HG02571 (cell line): ENCODE results near the gene SMPD3.

ENCODE experiments used
- ATAC-seq: cut with Tn5 transposase; IDR thresholded peaks from one replicate; pipeline ENCODE4 v1.9.1; 2021; ENCODE audit warnings: mild to moderate bottlenecking, moderate library complexity; ENCODE audit not compliant: unreplicated experiment

The SMPD3 gene

DNA sequence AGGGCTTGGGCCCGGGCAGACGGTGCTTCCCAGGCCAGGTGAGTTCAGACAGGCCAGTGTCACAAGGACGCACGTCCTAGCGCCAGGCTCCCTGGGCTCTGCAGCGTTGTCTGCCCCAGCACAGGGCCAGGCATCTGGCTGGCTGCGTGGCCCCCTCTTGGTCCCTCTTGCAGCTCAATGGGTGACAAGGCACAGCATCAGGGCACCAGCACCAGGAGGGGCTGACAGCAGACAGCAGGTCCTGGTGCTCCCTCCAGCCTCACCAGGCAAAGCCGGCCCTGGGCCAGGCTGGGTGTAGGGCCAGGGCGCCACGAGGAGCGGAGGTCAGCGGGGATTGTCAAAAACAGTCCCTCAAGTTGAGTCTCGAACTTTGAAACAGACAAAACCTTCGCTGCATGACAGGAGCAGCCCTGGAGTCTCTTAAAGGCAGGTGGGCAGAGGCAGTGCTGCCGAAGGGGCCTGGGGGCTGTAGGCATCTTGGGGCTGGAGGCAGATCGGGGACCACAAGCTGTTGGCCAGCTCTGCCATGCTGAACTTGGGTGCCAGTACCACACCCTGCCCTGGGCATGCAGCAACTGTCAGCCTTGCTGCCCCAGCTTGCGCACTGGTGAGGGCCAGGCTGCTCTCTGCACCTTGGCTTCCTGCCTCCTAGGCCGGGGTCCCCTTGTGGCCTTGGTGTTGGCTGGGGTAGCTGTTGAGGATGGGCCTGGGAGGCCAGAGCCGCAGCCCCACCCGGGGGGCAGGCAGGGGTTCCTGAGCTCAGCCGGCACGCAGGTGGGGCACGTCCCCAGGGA lies 88.7 kb downstream of the SMPD3 start:
- ATAC-seq, result no peak

- no peak for ATAC-seq
Measured at GRCh38 chr16:68358951-68359350, 89.4 kb downstream of the SMPD3 start.

GRCh38 chr16:68357923-68358322 lies 90.4 kb downstream of the SMPD3 start:
- ATAC-seq, result no peak

GRCh38 chr16:68357521-68357922 lies 90.8 kb downstream of the SMPD3 start:
- no peak for ATAC-seq

GRCh38 chr16:68356919-68357286 lies 91.4 kb downstream of the SMPD3 start:
- no peak for ATAC-seq

GRCh38 chr16:68356249-68356918 lies 91.9 kb downstream of the SMPD3 start:
- ATAC-seq, result peak; percentile 68

- ATAC-seq, result no peak
Measured at GRCh38 chr16:68355447-68356248, 92.7 kb downstream of the SMPD3 start.

GRCh38 chr16:68354816-68355215 lies 93.5 kb downstream of the SMPD3 start:
- no peak for ATAC-seq

DNA sequence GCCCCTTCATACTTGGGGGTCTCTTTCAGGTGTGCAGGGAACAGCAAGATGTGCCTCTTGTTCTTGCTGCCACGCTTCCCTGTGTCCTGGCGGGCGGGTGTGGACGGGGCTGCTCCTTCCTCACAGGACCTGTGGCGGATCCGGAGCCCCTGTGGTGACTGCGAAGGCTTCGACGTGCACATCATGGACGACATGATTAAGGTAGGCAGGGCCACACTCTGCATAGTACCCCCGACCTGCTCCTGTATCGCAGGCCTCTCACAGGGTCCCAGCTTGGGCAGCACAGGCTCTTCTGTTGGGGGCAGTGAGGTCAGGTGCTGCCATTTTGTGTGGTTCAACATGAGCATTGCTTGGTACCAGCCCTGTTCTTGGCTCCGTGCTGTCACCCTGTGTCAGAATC lies 94.9 kb downstream of the SMPD3 start:
- no peak for ATAC-seq

DNA sequence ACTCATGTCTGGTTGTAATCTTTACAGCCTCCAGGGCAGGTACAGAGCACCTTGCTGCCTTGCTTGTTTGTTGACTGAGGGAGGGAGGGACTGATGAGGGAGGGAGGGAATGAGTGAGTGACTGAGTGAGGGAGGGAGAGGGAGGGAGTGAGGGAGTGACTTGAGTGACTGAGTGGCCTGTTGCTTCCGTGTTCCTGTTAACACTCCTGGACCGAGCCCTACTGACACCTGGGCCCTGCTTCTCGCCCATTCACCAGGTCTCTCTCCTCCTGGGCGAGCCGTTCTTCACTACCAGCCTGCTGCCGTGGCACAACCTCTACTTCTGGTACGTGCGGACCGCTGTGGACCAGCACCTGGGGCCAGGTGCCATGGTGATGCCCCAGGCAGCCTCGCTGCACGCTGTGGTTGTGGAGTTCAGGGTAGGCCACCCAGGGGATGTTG lies 96.3 kb downstream of the SMPD3 start:
- no peak for ATAC-seq

DNA sequence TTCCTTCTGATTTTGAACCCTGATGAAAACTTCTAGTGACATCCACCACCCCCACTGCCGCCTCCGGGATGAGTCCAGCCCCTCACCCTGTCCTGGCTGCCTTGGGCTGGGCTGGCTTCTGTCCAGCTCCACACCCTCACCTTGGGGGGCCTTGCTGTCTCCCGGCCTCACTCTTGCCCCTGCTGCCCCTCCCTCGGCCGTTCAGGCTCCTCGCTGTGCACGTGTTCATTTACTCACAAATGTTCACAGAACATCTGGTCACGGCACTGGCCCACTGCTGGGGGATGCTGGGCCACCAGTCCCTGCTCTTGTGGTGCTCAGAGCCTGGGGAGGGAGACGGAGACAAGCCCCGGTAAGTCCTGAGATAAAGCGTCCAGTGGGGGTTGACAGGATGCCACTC lies 96.8 kb downstream of the SMPD3 start:
- no peak for ATAC-seq

- ATAC-seq, result no peak
Measured at GRCh38 chr16:68350813-68351350, 97.4 kb downstream of the SMPD3 start.

GRCh38 chr16:68349838-68350410 lies 98.4 kb downstream of the SMPD3 start:
- no peak for ATAC-seq

DNA sequence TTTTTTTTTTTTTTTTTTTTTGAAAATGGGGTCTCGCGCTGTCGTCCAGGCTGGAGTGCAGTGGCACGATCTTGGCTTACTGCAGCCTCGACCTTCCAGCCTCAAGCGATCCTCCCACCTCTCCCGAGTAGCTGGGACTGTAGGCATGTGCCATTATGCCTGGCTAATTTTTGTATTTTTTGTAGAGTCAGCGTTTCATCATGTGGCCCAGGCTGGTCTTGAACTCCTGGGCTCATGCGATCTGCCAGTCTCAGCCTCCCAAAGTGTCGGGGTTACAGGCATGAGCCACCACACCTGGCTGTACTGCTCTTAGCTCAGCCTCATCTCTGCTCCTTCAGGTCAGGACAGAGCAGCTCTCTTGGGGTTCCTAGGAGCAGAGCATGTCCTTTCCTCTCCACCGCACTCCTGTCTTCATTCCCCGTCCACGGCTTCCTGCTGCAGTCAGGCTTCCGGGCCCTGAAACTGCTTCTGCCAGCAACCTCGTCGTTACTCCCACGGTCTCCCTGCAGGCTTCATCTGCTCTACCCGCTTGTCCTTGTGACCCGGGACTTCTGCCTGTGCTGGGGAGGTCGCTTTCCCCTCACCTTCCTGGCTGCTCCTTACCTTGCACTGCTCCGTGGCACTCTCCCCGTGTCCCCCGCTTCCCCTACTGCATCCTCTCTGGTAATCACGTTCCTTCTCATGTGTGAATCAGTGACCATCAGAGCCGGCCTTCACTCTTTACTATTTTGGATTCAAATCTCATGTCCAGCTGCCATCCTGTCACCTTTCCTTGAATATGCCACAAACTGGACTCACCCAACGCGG lies 99.5 kb downstream of the SMPD3 start:
- ATAC-seq, result no peak

DNA sequence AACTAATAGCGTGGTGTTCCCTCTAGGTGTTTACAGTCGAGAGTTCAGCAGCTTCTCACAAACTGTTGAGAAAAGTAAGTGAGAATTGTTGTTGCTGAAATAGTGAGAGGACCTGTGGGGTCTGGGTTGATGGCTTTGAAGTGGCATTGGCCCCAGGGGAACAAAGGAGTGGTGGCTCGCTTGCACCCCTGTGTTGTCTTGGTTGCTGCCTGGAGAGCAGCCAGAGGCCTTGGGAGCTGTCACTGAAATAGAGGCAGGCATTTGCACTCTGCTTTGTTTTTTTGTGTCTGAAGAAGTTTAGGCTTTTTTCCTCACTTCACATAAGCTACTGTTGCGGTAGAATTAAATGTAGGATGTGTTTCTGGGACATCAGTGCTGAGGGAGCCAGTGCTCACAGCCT lies 100.7 kb downstream of the SMPD3 start:
- no peak for ATAC-seq

DNA sequence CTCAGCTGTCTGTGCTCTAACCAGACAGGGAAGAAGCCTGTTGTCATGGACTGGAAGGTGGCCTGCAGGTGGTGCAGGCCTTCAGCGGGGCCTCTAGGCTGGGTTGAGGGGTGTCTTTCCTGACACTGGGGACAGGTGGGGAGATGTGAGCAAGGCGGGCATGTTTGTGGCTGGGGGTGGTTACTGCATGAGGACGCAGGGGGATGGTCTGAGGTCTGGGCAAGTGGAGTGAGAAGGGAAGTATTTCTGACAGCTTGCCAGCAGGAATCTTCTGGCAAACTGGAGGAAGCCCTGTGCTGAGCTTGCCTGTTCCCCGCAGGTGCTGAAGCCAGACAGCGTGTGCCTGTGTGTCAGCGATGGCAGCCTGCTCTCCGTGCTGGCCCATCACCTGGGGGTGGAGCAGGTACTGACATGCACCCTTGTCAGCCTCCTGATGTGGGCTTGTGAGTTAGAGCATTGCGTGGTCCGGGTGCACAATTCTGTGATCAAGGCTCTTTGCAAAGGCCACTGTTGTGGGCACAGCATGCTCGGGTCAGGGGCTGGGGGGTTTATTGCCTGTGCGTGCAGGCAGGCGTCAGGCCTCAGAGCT lies 101.3 kb downstream of the SMPD3 start:
- no peak for ATAC-seq

DNA sequence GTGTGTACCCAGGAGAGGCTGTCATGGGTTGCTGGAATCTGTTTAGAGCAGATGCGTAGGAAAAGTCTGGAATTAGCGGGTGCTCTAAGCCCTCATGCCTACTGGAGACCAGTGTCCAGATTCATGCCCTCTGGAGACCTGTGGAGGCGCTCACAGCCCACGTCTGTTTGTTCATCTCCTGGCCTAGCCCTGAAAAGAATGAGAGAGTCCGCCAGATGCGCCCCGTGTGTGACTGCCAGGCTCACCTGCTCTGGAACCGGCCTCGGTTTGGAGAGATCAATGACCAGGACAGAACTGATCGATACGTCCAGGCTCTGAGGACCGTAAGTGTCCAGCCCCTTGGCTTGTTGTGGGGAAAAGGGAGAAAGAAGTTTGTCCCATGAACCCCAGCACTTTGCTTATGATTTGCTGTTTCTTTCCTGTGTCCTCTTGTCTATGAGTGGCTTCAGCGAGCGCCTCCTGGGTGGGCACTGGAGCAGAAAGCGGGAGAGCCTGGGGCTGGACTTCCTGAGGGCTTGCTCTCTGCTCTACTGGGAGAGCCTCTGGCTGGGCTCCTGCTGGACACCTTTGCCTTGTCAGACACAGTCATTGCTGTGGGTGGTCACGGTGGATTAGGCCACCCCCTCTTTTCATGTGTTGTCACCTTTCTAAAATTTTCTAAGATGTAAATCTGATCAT lies 102.2 kb downstream of the SMPD3 start:
- ATAC-seq, result no peak

DNA sequence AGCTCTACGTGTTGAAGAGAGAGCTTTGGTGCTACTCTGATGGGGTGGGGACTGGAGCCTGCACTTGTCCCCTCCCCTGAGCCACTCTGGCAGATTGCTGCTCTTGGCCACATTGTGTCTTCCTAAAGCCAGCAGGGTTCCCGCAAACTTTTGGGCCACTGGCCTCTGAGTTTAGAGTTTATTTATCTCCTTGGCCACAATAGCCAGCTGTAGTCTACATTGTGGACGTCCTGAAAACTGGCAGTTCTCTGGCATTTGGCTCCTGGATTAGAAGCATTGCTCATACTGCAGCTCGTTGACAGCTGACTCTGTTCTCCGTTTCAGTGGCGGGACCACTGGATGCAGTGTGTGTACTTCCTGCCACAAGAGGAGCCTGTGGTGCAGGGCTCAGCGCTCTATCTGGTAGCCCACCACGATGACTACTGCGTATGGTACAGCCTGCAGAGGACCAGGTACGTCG lies 102.9 kb downstream of the SMPD3 start:
- no peak for ATAC-seq

GRCh38 chr16:68344252-68344651 lies 104.1 kb downstream of the SMPD3 start:
- no peak for ATAC-seq
